Measurements from ENCODE around the gene CPTP. TPM values are rescaled to one million over a fixed set of nuclear protein-coding genes. Genes with fewer than 3 reads are reported as not detected.

CPTP gene
- total and polyA plus RNA-seq, 7 donors = 8.4 to 57.1 (median 21.6) TPM

GRCh38 chr1:1333551-1334241 lies 9.1 kb downstream of the CPTP start:
- Histone ChIP-seq H3K27ac (no peak overlapping the region), H3K27me3 (no peaks in the 10 kb centered on the region), H3K4me3 (no peak overlapping the region), H3K4me1 (peaks cover 0 to 7% (median 6%) of the 10 kb centered on the region in 4 donors), H3K9me3 (no peaks in the 10 kb centered on the region), H3K36me3 (peaks cover 8 to 32% (median 13%) of the 10 kb centered on the region in 4 donors)
- TF ChIP-seq POLR2A (IDR thresholded peaks at IDR 0.05) (no peak), CTCF (IDR thresholded peaks at IDR 0.05) (no peak), POLR2AphosphoS5 (IDR thresholded peaks at IDR 0.05) (peak in 1 of 4 donors; percentile 18), EP300 (IDR thresholded peaks at IDR 0.05) (no peak)
- 60 to 90% methylated on average over 36 of the region's 36 CpGs for WGBS, 2 donors
- intact Hi-C loops (cut with DNase I) = no loop called here
- no peak for DNase-seq

- intact Hi-C loops (cut with DNase I) = no loop called here
- Histone ChIP-seq H3K4me3 (no peak overlapping the region), H3K36me3 (peaks cover 9 to 41% (median 22%) of the 10 kb centered on the region in 4 donors), H3K27me3 (no peaks in the 10 kb centered on the region), H3K4me1 (peaks cover 0 to 7% (median 6%) of the 10 kb centered on the region in 4 donors), H3K9me3 (no peaks in the 10 kb centered on the region), H3K27ac (no peak overlapping the region)
- WGBS, 2 donors = 76 to 80% methylated on average over 11 of the region's 11 CpGs
- TF ChIP-seq EP300 (IDR thresholded peaks at IDR 0.05) (no peak), CTCF (IDR thresholded peaks at IDR 0.05) (no peak), POLR2AphosphoS5 (IDR thresholded peaks at IDR 0.05) (no peak), POLR2A (IDR thresholded peaks at IDR 0.05) (no peak)
- DNase-seq = no peak
Measured at GRCh38 chr1:1334835-1335234, 10.2 kb downstream of the CPTP start.

GRCh38 chr1:1335283-1335682 lies 10.7 kb downstream of the CPTP start:
- peaks cover 0 to 7% (median 6%) of the 10 kb centered on the region in 4 donors for H3K4me1 ChIP-seq
- no peak for DNase-seq
- H3K27ac ChIP-seq = no peak overlapping the region
- TF ChIP-seq POLR2A (IDR thresholded peaks at IDR 0.05) (no peak), CTCF (IDR thresholded peaks at IDR 0.05) (no peak), EP300 (IDR thresholded peaks at IDR 0.05) (no peak), POLR2AphosphoS5 (IDR thresholded peaks at IDR 0.05) (no peak)
- no peaks in the 10 kb centered on the region for H3K9me3 ChIP-seq
- H3K4me3 ChIP-seq = no peak overlapping the region
- 84 to 86% methylated on average over 16 of the region's 16 CpGs for WGBS, 2 donors
- H3K36me3 ChIP-seq = peaks cover 14 to 46% (median 25%) of the 10 kb centered on the region in 4 donors
- intact Hi-C loops (cut with DNase I) = no loop called here
- H3K27me3 ChIP-seq = no peaks in the 10 kb centered on the region

GRCh38 chr1:1335792-1336248 lies 11.2 kb downstream of the CPTP start:
- intact Hi-C loops (cut with DNase I) = no loop called here
- TF ChIP-seq EP300 (IDR thresholded peaks at IDR 0.05) (no peak), POLR2A (IDR thresholded peaks at IDR 0.05) (no peak), POLR2AphosphoS5 (IDR thresholded peaks at IDR 0.05) (no peak), CTCF (IDR thresholded peaks at IDR 0.05) (no peak)
- DNase-seq = no peak
- Histone ChIP-seq H3K27ac (no peak overlapping the region), H3K36me3 (peaks cover 16 to 51% (median 27%) of the 10 kb centered on the region in 4 donors), H3K27me3 (no peaks in the 10 kb centered on the region), H3K4me1 (peaks cover 0 to 4% (median 2%) of the 10 kb centered on the region in 4 donors), H3K9me3 (no peaks in the 10 kb centered on the region), H3K4me3 (no peak overlapping the region)
- WGBS, 2 donors = 89 to 91% methylated on average over 21 of the region's 21 CpGs
